GM12865 (cell line): ENCODE results near the gene TMEM184A.
"Not testable (repeated sequence)": the region's sequence is repeated elsewhere in the genome, so short reads cannot be mapped to it uniquely, and the experiment has no call there.

ENCODE experiments used
- DNase-seq: peaks from one replicate; pipeline ENCODE4 v3.0.0; 2010; ENCODE audit warnings: low read depth
- H3K4me3 ChIP-seq: 2 replicates; pipeline ENCODE4 v1.5.1; 2011; ENCODE audit warnings: mild to moderate bottlenecking, low read depth, low read length, control low read depth
- CTCF ChIP-seq: IDR thresholded peaks from 2 replicates; pipeline ENCODE4 v1.5.1; 2011; ENCODE audit warnings: low read length, control low read depth, low read depth, inconsistent platforms; ENCODE audit not compliant: insufficient read depth; ENCODE audit errors: missing control alignments

TMEM184A gene

GRCh38 chr7:1520539-1521234 is 35.3 kb downstream of the TMEM184A start:
- no peak overlapping the region for H3K4me3 ChIP-seq
- no peak for TF ChIP-seq CTCF
- no peak for DNase-seq

DNA sequence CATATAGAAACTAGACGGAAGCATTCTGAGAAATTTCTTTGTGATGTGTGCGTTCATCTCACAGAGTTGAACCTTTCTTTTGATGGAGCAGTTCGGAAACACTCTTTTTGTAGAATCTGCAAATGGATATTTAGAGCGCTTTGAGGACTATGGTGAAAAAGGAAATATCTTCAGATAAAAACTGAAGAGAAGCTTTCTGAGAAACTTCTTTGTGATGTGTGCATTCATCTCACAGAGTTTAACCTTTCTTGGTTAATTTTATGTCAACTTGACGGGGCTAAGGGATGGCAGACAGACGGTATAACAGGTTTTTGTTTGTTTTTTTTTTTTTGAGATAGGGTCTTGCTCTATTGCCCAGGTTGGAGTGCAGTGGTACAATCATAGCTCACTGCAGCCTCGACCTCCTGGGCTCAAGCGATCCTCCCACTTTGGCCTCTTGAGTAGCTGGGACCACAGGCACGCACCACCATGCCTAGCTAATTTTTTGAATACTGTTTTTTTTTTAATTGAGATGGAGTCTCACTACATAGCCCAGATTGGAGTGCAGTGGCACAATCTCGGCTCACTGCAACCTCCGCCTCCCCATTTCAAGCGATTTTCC is 36.6 kb downstream of the TMEM184A start:
- DNase-seq, H3K4me3 ChIP-seq: not testable (repeated sequence)

DNA sequence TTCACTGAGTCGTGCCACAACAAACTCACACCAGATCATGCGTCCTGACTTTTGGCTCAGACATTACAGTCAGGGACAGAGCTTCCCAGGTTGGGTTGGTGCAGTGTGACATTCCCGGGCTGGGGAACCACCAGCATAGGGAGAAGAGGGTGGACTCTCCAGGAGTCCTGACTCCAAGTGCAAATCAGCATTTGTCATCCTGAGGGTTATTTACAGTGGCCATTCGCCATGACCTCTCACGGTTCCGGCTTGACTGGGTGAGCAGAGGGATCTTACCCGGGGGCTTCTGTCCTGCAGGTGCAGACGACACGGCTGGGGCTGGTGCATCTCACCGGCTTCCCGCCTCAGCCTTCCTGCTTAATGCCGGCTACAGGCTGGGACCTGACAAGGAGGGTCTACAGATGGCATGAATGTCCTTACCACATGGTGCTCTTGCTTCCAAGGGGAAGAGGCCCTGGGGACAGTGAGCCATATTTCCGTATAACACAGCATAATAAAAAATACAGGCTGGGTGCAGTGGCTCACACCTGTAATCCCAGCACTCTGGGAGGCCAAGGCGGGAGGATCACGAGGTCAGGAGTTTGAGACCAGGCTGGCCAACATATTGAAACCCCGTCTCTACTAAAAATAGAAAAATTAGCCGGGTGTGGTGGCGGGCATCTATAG is 39.3 kb downstream of the TMEM184A start:
- no peak overlapping the region for H3K4me3 ChIP-seq
- TF ChIP-seq CTCF: no peak
- DNase-seq: no peak

DNA sequence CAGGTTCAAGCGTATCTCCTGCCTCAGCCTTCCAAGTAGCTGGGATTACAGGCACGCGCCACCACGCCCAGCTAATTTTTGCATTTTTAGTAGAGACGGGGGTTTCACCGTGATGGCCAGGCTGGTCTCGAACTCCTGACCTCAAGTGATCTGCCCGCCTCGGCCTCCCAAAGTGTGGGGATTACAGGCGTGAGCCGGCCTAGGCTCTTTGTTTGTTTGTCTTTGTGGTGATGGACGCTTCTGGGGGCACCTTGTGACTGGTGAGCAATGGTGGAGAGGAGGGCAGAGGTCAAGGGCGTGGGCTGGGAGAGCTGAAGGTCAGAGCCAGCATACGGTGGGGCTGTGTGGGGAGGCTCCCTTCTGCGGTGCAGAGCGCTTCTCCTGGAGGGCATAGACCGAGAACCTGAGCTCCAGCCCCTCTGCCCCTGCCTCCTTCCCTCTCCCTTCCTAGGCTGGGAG is 40.5 kb downstream of the TMEM184A start:
- not testable (repeated sequence) for DNase-seq, H3K4me3 ChIP-seq

- no peak for DNase-seq
- no peak for TF ChIP-seq CTCF
Observed at GRCh38 chr7:1514995-1515401, 41.0 kb downstream of the TMEM184A start.

GRCh38 chr7:1514407-1514806 is 41.6 kb downstream of the TMEM184A start:
- no peak overlapping the region for H3K4me3 ChIP-seq
- no peak for DNase-seq
- TF ChIP-seq CTCF: no peak

More at GRCh38 chr7:1514995-1515401, 41.0 kb downstream of the TMEM184A start:
- no peak overlapping the region for H3K4me3 ChIP-seq

DNA sequence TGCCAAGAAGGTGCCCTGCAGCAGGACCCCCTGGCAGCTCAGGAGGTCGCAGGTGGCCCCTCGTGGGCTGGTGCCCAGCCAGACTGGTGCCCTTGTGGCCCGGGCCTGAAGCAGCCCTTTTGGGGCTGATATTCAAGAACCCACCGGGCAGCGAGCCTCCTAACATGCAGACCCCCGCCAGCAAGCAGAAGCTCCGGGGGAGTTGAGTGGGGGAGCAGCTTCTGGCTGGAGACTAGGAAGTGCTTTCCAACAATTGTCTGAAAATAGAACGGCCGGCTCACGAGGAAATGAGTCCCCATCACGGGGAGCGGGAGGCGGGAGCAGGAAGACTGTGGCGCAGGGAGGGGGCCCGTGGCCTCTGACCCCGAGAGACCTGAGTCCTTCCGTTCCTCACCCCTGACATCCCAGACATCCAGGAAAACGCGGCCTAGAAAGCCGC is 42.3 kb downstream of the TMEM184A start:
- no peak for DNase-seq
- no peak overlapping the region for H3K4me3 ChIP-seq
- no peak for TF ChIP-seq CTCF
